ENCODE measurements around the gene USP6NL. TPM values are rescaled to one million over a fixed set of nuclear protein-coding genes. Genes with fewer than 3 reads are reported as not detected.

Gene USP6NL
- total and polyA plus RNA-seq, 2 of the 13 experiments (the other 11 are each of a cell fraction or from before 2014, with no cell fraction given): 10.5 to 22.9 TPM

DNA sequence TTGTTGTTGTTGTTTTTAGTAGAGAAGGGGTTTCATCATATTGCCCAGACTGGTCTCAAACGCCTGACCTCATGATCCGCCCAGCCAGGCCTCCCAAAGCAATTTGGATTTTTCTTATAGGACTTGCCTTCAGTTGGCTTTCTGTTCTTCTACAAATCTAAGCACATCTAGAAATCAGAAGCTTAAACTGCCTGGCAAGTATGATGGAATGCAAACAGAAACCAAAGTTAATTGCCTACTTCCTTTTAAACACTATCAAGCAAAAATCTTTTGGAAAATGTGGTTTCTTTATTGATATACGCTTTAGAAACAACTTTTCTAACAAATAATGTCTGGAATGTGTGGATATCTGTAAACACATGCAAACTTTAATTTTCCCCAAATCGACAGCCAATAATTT lies 64.9 kb downstream of the USP6NL start (continued):
- TF ChIP-seq ZNF12 (CRISPR knock-in tag; IDR thresholded peaks at IDR 0.05) (no peak), ZNF747 (CRISPR knock-in tag; IDR thresholded peaks at IDR 0.05; ENCODE audit: borderline replicate concordance) (no peak), IRF2 (CRISPR knock-in tag; IDR thresholded peaks at IDR 0.05) (no peak), RBAK (CRISPR knock-in tag; IDR thresholded peaks at IDR 0.05) (no peak), SMC3 (IDR thresholded peaks at IDR 0.05; ENCODE audit: low read length) (no peak), ZNF609 (CRISPR knock-in tag; IDR thresholded peaks at IDR 0.05; ENCODE audit: borderline replicate concordance) (no peak), ZNF136 (CRISPR knock-in tag; IDR thresholded peaks at IDR 0.05; ENCODE audit: low read depth) (no peak)

- no peak overlapping the region for H3K4me3 ChIP-seq (replicated peaks in 1 of 3; ENCODE audit: insufficient read depth in 1 of 3, low read depth in 2 of 3, low read length in 3 of 3)
- ATAC-seq: no peak
- H3K79me2 ChIP-seq (ENCODE audit: insufficient read depth, low read length): peaks cover 51% of the 10 kb centered on the region
- ChIA-PET CTCF (ENCODE audit: low intra/inter-chr PET ratio, low total read pairs) (no interaction called here), POLR2A (no interaction called here)
- in situ Hi-C loops (cut with HindIII; ENCODE audit: extremely low pct_ligation_motif_present, low pct_unique_long_range_greater_than_20kb): no loop called here
- whole genome bisulfite sequencing (ENCODE audit: low lambda C conversion rate): 98% methylated on average over 3 of the region's 3 CpGs
- no peaks in the 10 kb centered on the region for H3K9me3 ChIP-seq (ENCODE audit: low read length)
- peaks cover 40% of the 10 kb centered on the region for H3K4me1 ChIP-seq (ENCODE audit: insufficient read depth, low read length)
- no TSS peak for BruUV-seq (replicated peaks)
- H3K27ac ChIP-seq (ENCODE audit: extremely low read length, insufficient read depth, low read length): no peak overlapping the region
- no peaks in the 10 kb centered on the region for H3K27me3 ChIP-seq (ENCODE audit: control insufficient read depth in 1 of 2, insufficient read depth in 2 of 2, low read length in 2 of 2)
- no peak for DNase-seq (ENCODE audit: low spot score)
- H3K4me2 ChIP-seq (ENCODE audit: low read depth, low read length): no peak overlapping the region
- H4K20me1 ChIP-seq (ENCODE audit: insufficient read depth, low read length): peaks cover 3% of the 10 kb centered on the region; the same call in 1 of the 2 replicates
- H2AFZ ChIP-seq (ENCODE audit: low read length): no peak overlapping the region
- peaks cover 1 to 2% of the 10 kb centered on the region in 2 experiments; a peak in 2 of 5 replicates for H3K36me3 ChIP-seq (replicated peaks in 1 of 2; ENCODE audit: control insufficient read depth in 1 of 2, insufficient read depth in 2 of 2, low read length in 2 of 2)
- H3K9ac ChIP-seq (ENCODE audit: insufficient read depth, low read depth, low read length): no peak overlapping the region
- FAIRE-seq: no peak
- intact Hi-C loops (cut with micrococcal nuclease; ENCODE audit: unreplicated experiment): no loop called here
- TF ChIP-seq ZNF609 (CRISPR knock-in tag; IDR thresholded peaks at IDR 0.05; ENCODE audit: borderline replicate concordance) (no peak), ZNF737 (CRISPR knock-in tag; IDR thresholded peaks at IDR 0.05; ENCODE audit: borderline replicate concordance) (no peak), XBP1 (CRISPR knock-in tag; IDR thresholded peaks at IDR 0.05) (no peak), GLI4 (CRISPR knock-in tag; IDR thresholded peaks at IDR 0.05; ENCODE audit: borderline replicate concordance) (no peak), LBX2 (CRISPR knock-in tag; IDR thresholded peaks at IDR 0.05; ENCODE audit: borderline replicate concordance) (no peak), PITX1 (CRISPR knock-in tag; IDR thresholded peaks at IDR 0.05) (no peak)
These were observed 70.2 kb downstream of the USP6NL start for GRCh38 chr10:11541296-11541695.

All from HepG2 (cell line).